Suppressor macrophage treated with lipopolysaccharide for 4 hours (primary cell): ENCODE results near the gene MLLT10.

Experiments used
- DNase-seq: peaks from one replicate; pipeline ENCODE4 v3.0.0-alpha.2; 2020

The MLLT10 gene

GRCh38 chr10:21747809-21748208 lies 213.8 kb downstream of the MLLT10 start:
- no peak for DNase-seq

DNA sequence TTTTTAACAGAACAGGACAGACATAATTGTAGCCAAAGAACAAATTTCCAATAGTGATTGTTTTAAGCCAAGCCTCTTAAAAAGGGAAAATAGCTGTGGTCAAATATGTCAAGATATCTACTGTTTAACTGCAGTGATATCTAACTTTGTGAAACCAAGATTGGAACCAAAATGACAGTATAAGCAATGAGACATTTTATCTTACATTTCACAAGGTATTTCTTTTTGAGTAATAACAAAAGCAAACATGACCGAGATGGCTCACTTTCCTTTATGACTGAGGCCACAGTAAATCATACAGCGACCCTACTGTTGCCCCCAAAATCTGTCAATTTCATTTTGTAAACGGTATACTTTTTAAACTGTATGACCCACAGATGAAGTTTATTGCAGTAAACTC lies 215.8 kb downstream of the MLLT10 start:
- DNase-seq: no peak

DNA sequence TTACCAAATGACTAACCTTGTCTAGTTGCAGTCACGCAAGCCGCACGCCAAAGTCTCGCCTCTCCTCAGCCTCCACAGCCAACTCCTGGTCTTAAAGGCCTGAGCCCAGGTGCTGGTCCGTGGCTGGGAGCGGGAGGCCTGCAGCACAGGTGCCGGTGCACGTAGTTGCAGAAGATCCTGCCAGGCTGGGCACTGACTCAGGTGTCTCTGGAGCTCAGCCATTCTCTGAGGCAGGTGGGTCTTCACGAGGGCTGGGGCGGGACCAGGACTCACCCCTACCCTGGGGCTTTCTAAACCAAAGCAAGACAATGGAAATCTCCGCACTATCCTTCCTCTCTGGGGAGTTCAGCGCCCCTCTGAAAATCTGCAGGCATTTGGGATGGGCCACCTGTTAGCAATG lies 216.4 kb downstream of the MLLT10 start:
- DNase-seq: no peak

DNA sequence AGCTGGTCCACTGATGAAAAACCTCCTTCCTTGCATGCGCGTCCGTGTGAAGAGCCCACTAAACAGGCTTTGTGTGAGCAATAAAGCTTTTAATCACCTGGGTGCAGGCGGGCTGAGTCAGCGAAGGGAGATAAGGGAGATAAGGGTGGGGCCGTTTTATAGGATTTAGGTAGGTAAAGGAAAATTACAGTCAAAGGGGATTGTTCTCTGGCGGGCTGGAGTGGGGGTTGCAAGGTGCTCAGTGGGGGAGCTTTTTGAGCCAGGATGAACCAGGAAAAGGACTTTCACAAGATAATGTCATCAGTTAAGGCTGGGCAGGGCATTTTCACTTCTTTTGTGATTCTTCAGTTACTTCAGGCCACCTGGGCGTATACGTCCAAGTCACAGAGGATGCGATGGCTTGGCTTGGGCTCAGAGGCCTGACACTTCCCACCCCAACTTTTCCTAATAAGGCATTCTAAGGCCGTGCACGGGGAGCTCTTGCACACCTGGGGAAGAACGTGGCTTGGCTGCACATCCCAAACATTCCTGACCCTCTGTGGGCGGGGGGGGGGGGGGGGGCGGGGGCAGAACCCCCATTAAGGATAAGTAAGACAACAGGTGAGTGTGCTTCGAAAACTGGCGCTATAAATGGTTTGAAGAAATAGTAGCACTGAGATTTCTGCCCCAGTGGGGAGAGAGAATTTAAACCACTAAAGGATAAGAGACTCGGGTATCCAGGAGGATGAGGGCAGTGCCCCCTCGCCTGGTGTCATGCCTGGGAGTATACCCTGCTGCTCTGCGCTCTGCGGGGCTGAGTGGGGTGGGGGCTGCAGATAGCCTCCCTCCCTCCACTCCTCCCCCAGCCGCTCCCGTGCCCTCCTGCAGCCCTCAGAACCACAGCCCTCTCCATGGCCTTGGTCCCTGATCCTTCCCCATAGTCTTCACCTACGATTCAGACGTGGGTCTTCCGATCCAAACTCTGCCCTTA lies 217.6 kb downstream of the MLLT10 start:
- DNase-seq: no peak

DNA sequence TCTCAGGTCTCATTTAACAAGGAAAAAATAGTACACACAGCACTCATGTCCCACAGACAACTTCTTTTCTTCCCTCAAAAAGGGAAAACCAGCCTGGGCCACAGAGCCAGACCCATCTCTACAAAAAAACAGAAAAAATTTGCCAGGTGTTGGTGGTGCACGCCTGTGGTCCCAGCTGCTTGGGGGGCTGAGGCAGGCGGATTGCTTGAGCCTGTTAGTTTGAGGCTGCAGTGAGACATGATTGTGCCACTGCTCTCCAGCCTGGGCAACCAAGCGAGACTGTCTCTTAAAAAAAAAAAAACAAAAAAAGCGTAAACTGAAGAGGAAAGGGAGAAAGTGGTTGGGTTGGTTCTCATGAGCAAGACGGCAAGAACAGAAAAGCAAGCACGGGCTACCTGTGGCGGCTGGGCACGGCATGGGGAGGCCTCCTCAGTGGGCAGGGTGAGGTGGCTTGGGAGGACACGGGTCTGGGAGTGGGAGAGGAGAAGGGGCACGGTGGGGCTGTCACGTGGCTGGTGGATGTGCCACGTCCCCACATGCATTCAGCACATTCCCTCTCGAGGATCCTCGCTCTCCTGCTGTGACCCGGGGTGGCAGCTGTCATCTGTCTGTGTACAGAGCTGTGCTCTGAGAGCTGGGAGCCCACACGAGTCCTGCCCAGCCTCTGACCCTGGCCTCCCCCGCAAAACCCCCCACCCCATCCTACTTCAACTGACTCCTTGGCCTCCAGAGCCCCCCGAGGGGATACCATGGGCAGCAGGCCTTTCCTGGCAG lies 219.7 kb downstream of the MLLT10 start:
- DNase-seq: no peak

DNA sequence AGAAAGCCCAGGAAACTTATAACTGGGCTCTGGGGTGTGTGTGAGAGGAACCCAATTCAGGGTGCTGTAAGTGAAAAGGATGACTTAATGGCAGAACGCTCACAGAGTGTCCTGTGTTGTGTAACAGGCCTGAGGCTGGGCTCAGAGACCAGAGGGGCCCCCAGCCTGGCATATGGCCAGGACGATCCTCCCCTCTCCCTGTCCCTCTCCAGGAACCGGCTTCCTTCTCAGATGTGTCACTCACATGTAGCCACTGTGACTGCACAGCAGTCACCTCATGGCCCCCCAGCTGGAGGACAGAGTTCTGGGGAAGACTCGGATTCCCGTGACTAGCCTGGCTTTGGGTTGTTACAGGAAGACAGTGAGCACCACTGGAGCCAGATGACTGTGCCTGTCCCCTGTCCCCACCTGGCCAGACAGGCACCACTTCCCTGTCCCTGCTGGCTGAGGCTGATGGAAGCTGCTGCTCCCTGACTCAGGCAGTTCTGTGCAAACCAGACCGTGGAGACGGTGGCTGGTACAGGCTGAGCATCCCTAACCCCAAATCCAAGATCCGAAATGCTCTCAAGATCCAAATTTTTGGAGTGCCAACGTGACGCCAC lies 220.5 kb downstream of the MLLT10 start:
- no peak for DNase-seq

DNA sequence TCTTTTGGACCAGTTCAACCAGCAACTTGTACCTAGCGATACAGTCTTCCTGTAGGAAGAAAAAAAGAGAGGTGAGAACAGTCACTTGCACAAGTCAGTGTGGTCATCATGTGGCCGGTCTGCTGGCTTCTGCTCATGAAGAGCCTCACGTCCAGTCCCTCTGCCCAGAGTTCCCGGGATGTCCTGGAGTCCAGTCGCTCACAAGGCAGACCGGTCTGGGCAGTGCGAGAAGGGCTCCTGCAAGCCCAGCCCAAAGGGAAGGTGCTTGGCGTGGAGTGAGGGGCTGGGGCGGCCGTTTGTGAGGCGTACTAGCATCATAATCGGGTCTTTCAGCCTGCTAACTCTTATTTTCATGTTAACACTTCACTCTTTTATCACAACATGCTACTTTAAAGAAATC lies 222.7 kb downstream of the MLLT10 start:
- DNase-seq: no peak

- no peak for DNase-seq
These were observed 223.3 kb downstream of the MLLT10 start for GRCh38 chr10:21757185-21757901.

DNA sequence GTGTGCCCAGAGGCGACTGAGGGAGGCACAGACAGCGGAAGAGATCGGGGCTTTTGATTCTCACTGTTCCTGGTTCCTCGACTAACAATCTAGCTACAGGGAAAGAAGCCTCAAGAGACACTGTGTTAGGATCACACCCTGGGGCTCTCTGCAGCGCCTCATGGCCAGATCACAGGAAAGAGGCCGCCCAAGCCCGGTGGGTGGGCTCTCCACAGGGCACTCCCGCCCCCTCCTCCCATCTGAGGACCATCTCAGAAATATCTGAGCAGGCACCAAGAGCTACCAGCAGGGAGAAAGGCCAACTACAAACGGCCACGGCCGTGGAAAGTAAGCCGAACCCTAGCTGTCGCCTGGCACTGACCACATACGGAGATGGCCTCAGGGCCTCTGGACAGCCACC lies 224.2 kb downstream of the MLLT10 start:
- no peak for DNase-seq

- no peak for DNase-seq
These were observed 224.7 kb downstream of the MLLT10 start for GRCh38 chr10:21758696-21759095.

DNA sequence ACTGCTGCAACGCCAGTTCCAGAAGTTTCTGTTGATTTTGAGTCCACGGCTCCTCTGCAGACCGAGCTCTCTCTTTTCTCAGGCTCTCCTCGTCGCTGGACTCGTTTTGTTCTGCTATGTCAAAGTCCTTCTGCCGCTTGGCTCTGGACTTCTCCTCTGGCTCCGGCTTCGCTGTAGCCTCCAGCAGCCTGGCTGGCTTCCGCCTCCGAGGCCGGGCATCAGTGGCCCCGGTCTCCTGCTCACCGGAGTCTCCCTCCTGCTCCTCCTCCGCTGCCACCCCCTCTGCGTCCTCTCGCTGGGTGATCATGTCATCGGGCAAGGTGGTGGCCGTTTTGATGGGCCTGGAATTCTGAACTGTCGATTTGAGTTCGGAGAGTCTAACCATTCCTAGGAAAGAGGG lies 225.2 kb downstream of the MLLT10 start:
- DNase-seq: no peak

- DNase-seq: no peak
These were observed 226.3 kb downstream of the MLLT10 start for GRCh38 chr10:21760332-21760731.

DNA sequence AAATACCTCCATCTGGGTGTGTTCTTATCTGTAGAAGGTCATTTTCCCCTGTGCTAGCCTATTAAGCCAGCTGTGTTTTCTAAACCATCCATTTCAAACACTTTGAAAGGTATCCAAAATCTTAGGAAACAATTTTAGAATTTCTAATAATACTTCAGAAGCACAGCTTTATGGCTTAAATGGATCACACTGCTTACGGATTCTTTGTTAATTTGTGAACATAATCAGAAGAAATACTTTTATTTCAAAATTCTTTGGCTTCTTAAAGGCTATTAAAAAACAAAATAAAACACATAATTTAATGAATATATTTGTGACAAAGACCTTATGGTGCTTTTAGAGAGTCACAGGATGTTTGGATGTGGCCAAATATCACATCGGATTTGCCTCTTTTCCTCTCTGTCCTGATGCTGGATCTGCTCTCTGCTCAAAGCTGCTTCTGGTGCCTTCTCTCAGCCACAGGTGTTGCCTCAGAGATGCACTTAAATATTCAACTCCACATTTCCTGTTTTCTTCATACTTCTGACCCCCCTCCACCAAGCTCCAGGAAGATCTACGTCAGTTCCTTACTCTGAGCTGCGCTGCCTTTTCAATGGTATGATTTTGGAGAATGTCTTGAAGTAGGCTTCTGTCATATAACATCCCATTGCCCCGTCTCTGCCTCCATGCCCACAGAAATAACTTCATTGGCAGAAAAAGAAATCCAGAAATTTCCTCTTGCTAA lies 230.6 kb downstream of the MLLT10 start:
- DNase-seq: no peak

- DNase-seq: no peak
These were observed 235.0 kb downstream of the MLLT10 start for GRCh38 chr10:21769041-21769440.

GRCh38 chr10:21771219-21771618 lies 237.2 kb downstream of the MLLT10 start:
- DNase-seq: no peak

- DNase-seq: no peak
These were observed 242.9 kb downstream of the MLLT10 start for GRCh38 chr10:21776883-21777282.

GRCh38 chr10:21791276-21791675 lies 257.2 kb downstream of the MLLT10 start:
- DNase-seq: no peak
